Endothelial cell of umbilical vein (primary cell): Measurements from ENCODE around the gene JMJD6. TPM values are rescaled to one million over a fixed set of nuclear protein-coding genes. Genes with fewer than 3 reads are reported as not detected.

Experiments used
- BruUV-seq: library from RNA; stranded (reverse); fragments of 400-500 nt; replicated peaks from 2 replicates; lab custom pipeline; 2021; lab: Mats Ljungman, UMichigan
- CTCF ChIA-PET: fragments of 300-600, 350-600 bp; sonication (Branson Sonifier 250); formaldehyde crosslinking; loops from one replicate; lab custom pipeline; 2021; ENCODE audit warnings: antibody characterized with exemption, inconsistent platforms; lab: Charles Lee
- POLR2A ChIA-PET: fragments of 300-600, 350-600 bp; sonication (Branson Sonifier 250); formaldehyde crosslinking; loops from one replicate; lab custom pipeline; 2021; ENCODE audit warnings: antibody characterized with exemption, inconsistent platforms; lab: Charles Lee
- DNase-seq: peaks from one replicate; pipeline ENCODE4 v3.0.0-alpha.2; 2011; ENCODE audit warnings: low read depth, low spot score
- FAIRE-seq: peaks from 2 replicates; lab custom pipeline; 2011; peaks lifted over from hg19 to GRCh38; lab: Jason Lieb, UNC
- H2AFZ ChIP-seq: 2 replicates; pipeline ENCODE4 v1.6.0; 2012; ENCODE audit warnings: low read depth, low read length, control low read depth, inconsistent platforms
- H3K27ac ChIP-seq: 2 replicates; pipeline ENCODE4 v1.5.1; 2011; ENCODE audit warnings: low read depth, mild to moderate bottlenecking, control low read depth, low read length, moderate library complexity; ENCODE audit not compliant: insufficient read depth
- H3K27me3 ChIP-seq, 2 experiments: 2 replicates each; pipeline versions ENCODE4 v1.6.0 to v1.6.1; 2011; ENCODE audit warnings: low read length in 2 of 2, mixed read lengths in 1 of 2; ENCODE audit not compliant: control insufficient read depth in 2 of 2, insufficient read depth in 2 of 2
- H3K36me3 ChIP-seq, 2 experiments: 2 replicates in 1 of 2; 3 replicates in 1 of 2; pipeline ENCODE4 v1.5.1; 2011; ENCODE audit warnings: low read length in 2 of 2, mild to moderate bottlenecking in 1 of 2, moderate library complexity in 1 of 2; ENCODE audit not compliant: control insufficient read depth in 2 of 2, insufficient read depth in 2 of 2; ENCODE audit errors: extremely low read depth in 1 of 2
- H3K4me1 ChIP-seq: 3 replicates; pipeline ENCODE4 v1.5.1; 2011; ENCODE audit warnings: mild to moderate bottlenecking, low read length; ENCODE audit not compliant: control insufficient read depth, insufficient read depth; ENCODE audit errors: extremely low read depth
- H3K4me2 ChIP-seq: 2 replicates; pipeline ENCODE4 v1.6.1; 2011; ENCODE audit warnings: low read length, control low read depth, mixed read lengths; ENCODE audit not compliant: insufficient read depth
- H3K4me3 ChIP-seq, 3 experiments: fragments of 200-600 bp in 1 of 3; sonication (generic), shearing (Covaris generic) in 1 of 3; replicated peaks in 1 of 3; 2 replicates each; pipeline ENCODE4 v1.5.1; 2011 to 2016; ENCODE audit warnings: control low read depth in 3 of 3, low read length in 3 of 3, mild to moderate bottlenecking in 2 of 3, inconsistent platforms in 1 of 3, low read depth in 1 of 3, moderate library complexity in 1 of 3; ENCODE audit not compliant: insufficient read depth in 1 of 3
- H3K79me2 ChIP-seq: 2 replicates; pipeline ENCODE4 v1.6.0; 2012; ENCODE audit warnings: low read length, inconsistent platforms; ENCODE audit not compliant: control insufficient read depth, insufficient read depth
- H3K9ac ChIP-seq: replicated peaks from 2 replicates; pipeline ENCODE3; 2011; ENCODE audit warnings: low read length, control low read depth; ENCODE audit not compliant: insufficient read depth; ENCODE audit errors: extremely low read depth
- H3K9me1 ChIP-seq: replicated peaks from 3 replicates; pipeline ENCODE4 v1.6.0; 2011; ENCODE audit warnings: mild to moderate bottlenecking, low read length; ENCODE audit not compliant: control insufficient read depth, insufficient read depth; ENCODE audit errors: extremely low read depth
- H3K9me3 ChIP-seq: replicated peaks from 2 replicates; pipeline ENCODE4 v1.5.1; 2012; ENCODE audit warnings: low read length, inconsistent platforms; ENCODE audit not compliant: control insufficient read depth, insufficient read depth
- H4K20me1 ChIP-seq: replicated peaks from 2 replicates; pipeline ENCODE3; 2011; ENCODE audit warnings: mild to moderate bottlenecking, low read length; ENCODE audit not compliant: control insufficient read depth, insufficient read depth; ENCODE audit errors: extremely low read depth
- CTCF ChIP-seq, 2 donors: IDR thresholded peaks; 1 replicate in 1 of 2; 2 replicates in 1 of 2; pipeline ENCODE4 v1.5.1; 2011; ENCODE audit warnings: low read length in 2 of 2, mild to moderate bottlenecking in 2 of 2, moderate library complexity in 2 of 2, control low read depth in 1 of 2, inconsistent platforms in 1 of 2, low read depth in 1 of 2; ENCODE audit not compliant: insufficient read depth in 1 of 2; ENCODE audit errors: extremely low read depth in 1 of 2
- GATA2 ChIP-seq: IDR thresholded peaks from 2 replicates; pipeline ENCODE4 v1.7.0; 2011; ENCODE audit warnings: low read depth, mild to moderate bottlenecking, moderate library complexity, mixed read lengths, low read length; ENCODE audit not compliant: insufficient read length, insufficient read depth
- POLR2AphosphoS5 ChIP-seq: IDR thresholded peaks from 2 replicates; pipeline ENCODE4 v1.6.1; 2012; ENCODE audit warnings: low read depth, mild to moderate bottlenecking, control low read depth, low read length, moderate library complexity; ENCODE audit not compliant: insufficient read depth
- dilution Hi-C: fragments of 300-500 bp; cut with MboI; formaldehyde crosslinking; loops from one replicate; pipeline ENCODE4 v1.15.0; 2019; ENCODE audit warnings: low sequenced_read_pairs; ENCODE audit not compliant: extremely low pct_ligation_motif_present
- intact Hi-C: fragments of 100-400 bp; cut with micrococcal nuclease; formaldehyde crosslinking; loops from one replicate; pipeline ENCODE4 v1.10.0; 2022
- polyA plus RNA-seq, 4 experiments: library from polyadenylated mRNA; depleted of rRNA in 3 of 4; stranded (reverse) in 3 of 4; unstranded in 1 of 4; fragments of >200 nt; gene quantifications; 2 replicates each; pipeline versions ENCODE4 v1.2.1 to v1.2.3, GENCODE V29; 2011 to 2012; ENCODE audit warnings: missing spikeins in 1 of 4
- total RNA-seq: library from RNA; stranded (reverse); gene quantifications from 2 replicates; pipeline ENCODE4 v1.2.3, GENCODE V29; 2021

Gene JMJD6
- total and polyA plus RNA-seq, 2 donors (not counting 3 experiments of a cell fraction or from before 2014, with no cell fraction given) = 19.8 to 36.6 TPM

DNA sequence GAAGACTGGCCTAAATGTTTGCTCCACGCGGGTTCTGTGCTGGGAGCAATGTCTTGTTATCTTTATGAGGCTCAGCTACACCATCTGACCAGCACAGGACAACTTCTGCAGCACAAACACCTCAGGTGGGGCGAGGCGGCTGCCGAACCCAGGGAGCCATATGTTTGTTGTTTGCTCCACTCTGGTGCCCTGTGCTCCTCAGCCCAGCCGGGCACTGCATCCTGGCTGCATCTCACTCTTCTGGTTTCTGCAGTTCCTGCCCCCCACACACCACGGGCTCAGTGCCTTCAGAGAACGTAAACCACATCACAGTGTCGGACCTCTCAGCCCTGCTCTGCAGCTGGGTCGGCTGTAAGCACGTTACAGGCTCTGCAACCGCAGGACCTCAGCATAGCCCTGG is 48.1 kb downstream of the JMJD6 start:
- H3K27ac ChIP-seq = no peak overlapping the region
- BruUV-seq = no TSS peak
- FAIRE-seq (no peak), DNase-seq (no peak)
- H3K4me2 ChIP-seq = no peak overlapping the region
- no peak overlapping the region for H3K4me3 ChIP-seq
- H3K36me3 ChIP-seq = peaks cover 0 to 2% of the 10 kb centered on the region in 2 experiments
- no peaks in the 10 kb centered on the region for H3K27me3 ChIP-seq
- H3K79me2 ChIP-seq = no peaks in the 10 kb centered on the region
- H3K9ac ChIP-seq = no peak overlapping the region
- POLR2A ChIA-PET = no interaction called here
- dilution Hi-C loops = no loop called here
- CTCF ChIA-PET = interaction anchor here (0.9 kb wide), 1 partner anchor 53 kb away, joined by 3 read pairs; no protein-coding TSS in a partner anchor
- TF ChIP-seq CTCF (IDR thresholded peaks at IDR 0.05; ENCODE audit: extremely low read depth in 1 of 2, insufficient read depth in 1 of 2, low read depth in 1 of 2, low read length in 2 of 2) = no peak
- intact Hi-C loops = no loop called here
- H3K9me3 ChIP-seq = no peaks in the 10 kb centered on the region
- H2AFZ ChIP-seq = no peak overlapping the region
- no peaks in the 10 kb centered on the region for H3K9me1 ChIP-seq
- no peaks in the 10 kb centered on the region for H4K20me1 ChIP-seq
- H3K4me1 ChIP-seq = no peaks in the 10 kb centered on the region

GRCh38 chr17:76677406-76677805 is 49.0 kb downstream of the JMJD6 start:
- FAIRE-seq (no peak), DNase-seq (no peak)
- no TSS peak for BruUV-seq
- intact Hi-C loops (no loop called here), dilution Hi-C loops (no loop called here)
- Histone ChIP-seq H3K27me3 (no peaks in the 10 kb centered on the region), H3K4me2 (no peak overlapping the region), H3K9me3 (no peaks in the 10 kb centered on the region), H3K4me3 (no peak overlapping the region), H4K20me1 (no peaks in the 10 kb centered on the region), H3K36me3 (peaks cover 0 to under 1% of the 10 kb centered on the region in 2 experiments), H3K4me1 (no peaks in the 10 kb centered on the region), H2AFZ (no peak overlapping the region), H3K9ac (no peak overlapping the region), H3K27ac (no peak overlapping the region), H3K9me1 (no peaks in the 10 kb centered on the region), H3K79me2 (no peaks in the 10 kb centered on the region)
- ChIA-PET POLR2A (no interaction called here), CTCF (interaction anchor here (0.9 kb wide), 1 partner anchor 52 kb away, joined by 3 read pairs; no protein-coding TSS in a partner anchor)
- no peak for TF ChIP-seq CTCF (IDR thresholded peaks at IDR 0.05; ENCODE audit: extremely low read depth in 1 of 2, insufficient read depth in 1 of 2, low read depth in 1 of 2, low read length in 2 of 2)
- no peak for TF ChIP-seq GATA2
- no peak for TF ChIP-seq POLR2AphosphoS5
